NK-92 (cell line): ENCODE results near the gene SERF2.
"Not testable (repeated sequence)": the region's sequence is repeated elsewhere in the genome, so short reads cannot be mapped to it uniquely, and the experiment has no call there.

Experiments used
- DNase-seq: peaks from one replicate; lab custom pipeline; 2025; ENCODE audit not compliant: unreplicated experiment; lab: John Stamatoyannopoulos, UW

SERF2 gene

GRCh38 chr15:43829951-43830540 lies 37.9 kb downstream of the SERF2 start:
- DNase-seq = not testable (repeated sequence)

GRCh38 chr15:43830691-43831275 lies 38.7 kb downstream of the SERF2 start:
- DNase-seq = not testable (repeated sequence)

- DNase-seq = not testable (repeated sequence)
Observed at GRCh38 chr15:43831519-43832052, 39.5 kb downstream of the SERF2 start.

- not testable (repeated sequence) for DNase-seq
Observed at GRCh38 chr15:43832485-43832884, 40.4 kb downstream of the SERF2 start.

- no peak for DNase-seq
Observed at GRCh38 chr15:43845421-43845820, 53.3 kb downstream of the SERF2 start.
